OCI-LY1 (cell line): Measurements from ENCODE around the gene S100A9.

Experiments
- CTCF ChIP-seq: fragments of 200-600 bp; sonication (generic), shearing (Covaris generic); IDR thresholded peaks from 2 replicates; pipeline ENCODE4 v1.5.1; 2017; ENCODE audit warnings: mild to moderate bottlenecking, antibody characterized with exemption, low read length, moderate library complexity, mixed read lengths
- EZH2 ChIP-seq: fragments of 200-600 bp; sonication (generic), shearing (Covaris generic); IDR thresholded peaks from 2 replicates; pipeline ENCODE4 v1.8.0; 2017; ENCODE audit warnings: borderline replicate concordance, mixed run types, mild to moderate bottlenecking, antibody characterized with exemption, low read length, moderate library complexity, mixed read lengths

- no peak for TF ChIP-seq CTCF
- no peak for TF ChIP-seq EZH2
Measured at GRCh38 chr1:153399401-153400055, 41.9 kb downstream of the S100A9 start.
